H1 (cell line): ENCODE results near the gene RAET1E. TPM values are rescaled to one million over a fixed set of nuclear protein-coding genes. Genes with fewer than 3 reads are reported as not detected.

Source experiments
- CHD1 ChIP-seq: IDR thresholded peaks from 2 replicates; pipeline ENCODE4 v1.6.1; 2012; ENCODE audit warnings: low read depth, low read length, improper control_type of control experiment
- CREB1 ChIP-seq: IDR thresholded peaks from 2 replicates; pipeline ENCODE4 v1.6.1; 2012; ENCODE audit warnings: inconsistent platforms
- EZH2 ChIP-seq: fragments of 200-600 bp; sonication (generic); IDR thresholded peaks from 2 replicates; pipeline ENCODE4 v1.7.1; 2012; ENCODE audit warnings: low read depth, mild to moderate bottlenecking, moderate library complexity, low read length, inconsistent platforms; ENCODE audit not compliant: severe bottlenecking
- GTF2F1 ChIP-seq: IDR thresholded peaks from 2 replicates; pipeline ENCODE4 v1.6.1; 2012; ENCODE audit warnings: low read depth, low read length, improper control_type of control experiment, borderline replicate concordance
- MAFK ChIP-seq: IDR thresholded peaks from 2 replicates; pipeline ENCODE4 v1.6.1; 2012; ENCODE audit warnings: low read depth, mild to moderate bottlenecking, improper control_type of control experiment, low read length
- NRF1 ChIP-seq: IDR thresholded peaks from 2 replicates; pipeline ENCODE4 v1.6.1; 2011; ENCODE audit warnings: mild to moderate bottlenecking, low read depth, low read length, improper control_type of control experiment
- PHF8 ChIP-seq: fragments of 200-600 bp; sonication (generic); conservative IDR thresholded peaks from 2 replicates; pipeline ENCODE4 v1.7.1; 2012; ENCODE audit warnings: low read depth, mild to moderate bottlenecking, inconsistent platforms, low read length, moderate library complexity
- POLR2A ChIP-seq, 2 experiments: IDR thresholded peaks; 1 replicate in 1 of 2; 2 replicates in 1 of 2; pipeline ENCODE4 v1.6.1; 2011; ENCODE audit warnings: low read depth in 2 of 2, low read length in 2 of 2, mild to moderate bottlenecking in 2 of 2; ENCODE audit errors: control extremely low read depth in 1 of 2
- POLR2AphosphoS5 ChIP-seq: IDR thresholded peaks from 2 replicates; pipeline ENCODE4 v1.6.1; 2011; ENCODE audit warnings: low read depth, low read length
- SUZ12 ChIP-seq: fragments of 200-600 bp; sonication (generic); IDR thresholded peaks from 2 replicates; pipeline ENCODE4 v1.6.1; 2012; ENCODE audit warnings: mild to moderate bottlenecking, inconsistent platforms, low read length, moderate library complexity, mixed read lengths
- YY1 ChIP-seq: IDR thresholded peaks from 2 replicates; pipeline ENCODE4 v1.6.1; 2011; ENCODE audit warnings: low read depth, mild to moderate bottlenecking, low read length
- polyA plus RNA-seq, 7 experiments: library from polyadenylated mRNA; depleted of rRNA in 3 of 7; stranded (reverse) in 5 of 7; unstranded in 2 of 7; fragments of >200 nt in 5 of 7; fragments of 200-250 nt in 2 of 7; gene quantifications; 1 replicate in 5 of 7; 2 replicates in 1 of 7; 4 replicates in 1 of 7; pipeline versions ENCODE4 v1.2.1 to v1.2.3, GENCODE V29; 2011 to 2013; ENCODE audit warnings: missing spikeins in 2 of 7, mixed read lengths in 2 of 7
- total RNA-seq: library from RNA; stranded (reverse); fragmentation: NEBNext Ultra II Directional; extraction: Animal tissue kit (Norgen Biotek cat#: 25700); gene quantifications from 2 replicates; pipeline ENCODE4 v1.2.1, GENCODE V29; 2021
- TF ChIP-seq, protein P1 (sequence below): IDR thresholded peaks from 2 replicates; pipeline ENCODE4 v1.6.1; 2011; ENCODE audit warnings: low read length, improper control_type of control experiment
- TF ChIP-seq, protein P2 (sequence below): IDR thresholded peaks from 2 replicates; pipeline ENCODE4 v1.6.1; 2012; ENCODE audit warnings: inconsistent platforms
- TF ChIP-seq, protein P3 (sequence below): IDR thresholded peaks from 2 replicates; pipeline ENCODE4 v1.6.1; 2012; ENCODE audit warnings: inconsistent platforms

RAET1E gene
- total and polyA plus RNA-seq, 2 of the 8 experiments (the other 6 are each of a cell fraction or from before 2014, with no cell fraction given), result not detected

DNA sequence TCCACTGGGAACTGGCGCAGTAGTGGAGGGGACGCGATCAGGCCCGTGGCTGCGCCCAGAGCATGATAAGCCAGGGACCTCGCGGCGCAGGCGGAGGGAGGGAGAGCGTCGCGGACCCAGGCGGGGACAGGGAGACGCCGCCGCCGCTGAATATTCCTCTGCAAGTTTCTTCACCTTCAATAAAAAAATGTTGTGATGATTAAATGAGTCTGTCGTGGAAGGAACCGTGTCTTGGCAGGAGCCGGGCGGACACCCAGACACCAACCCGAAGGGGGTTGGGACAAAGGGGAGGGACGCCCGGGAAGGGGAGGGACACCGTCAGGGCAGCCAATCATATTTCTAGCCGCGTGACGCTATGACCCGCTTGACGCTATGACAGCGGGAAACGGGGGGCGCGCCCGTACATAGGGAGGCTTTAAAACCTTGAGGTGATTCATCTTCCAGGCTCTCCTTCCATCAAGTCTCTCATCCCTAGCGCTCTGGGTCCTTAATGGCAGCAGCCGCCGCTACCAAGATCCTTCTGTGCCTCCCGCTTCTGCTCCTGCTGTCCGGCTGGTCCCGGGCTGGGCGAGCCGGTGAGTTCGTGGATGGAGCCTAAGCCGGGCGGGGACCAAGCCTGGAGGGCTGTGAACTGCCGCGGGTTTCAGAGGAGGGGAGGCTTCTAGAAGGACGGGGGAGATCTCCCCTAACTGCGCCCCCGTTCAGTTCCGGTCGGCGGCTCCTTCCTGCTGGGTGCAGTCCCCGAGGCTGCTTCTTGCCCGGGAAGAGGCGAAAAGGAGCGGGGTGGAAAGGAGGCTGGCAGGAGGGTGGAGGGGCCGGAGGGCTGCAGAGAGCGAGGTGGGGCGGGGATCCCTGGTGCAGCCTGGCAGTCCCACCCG, 43.9 kb upstream of the RAET1E start, which contains the start of gene ULBP2 (continued):
- TF ChIP-seq, protein P1, sequence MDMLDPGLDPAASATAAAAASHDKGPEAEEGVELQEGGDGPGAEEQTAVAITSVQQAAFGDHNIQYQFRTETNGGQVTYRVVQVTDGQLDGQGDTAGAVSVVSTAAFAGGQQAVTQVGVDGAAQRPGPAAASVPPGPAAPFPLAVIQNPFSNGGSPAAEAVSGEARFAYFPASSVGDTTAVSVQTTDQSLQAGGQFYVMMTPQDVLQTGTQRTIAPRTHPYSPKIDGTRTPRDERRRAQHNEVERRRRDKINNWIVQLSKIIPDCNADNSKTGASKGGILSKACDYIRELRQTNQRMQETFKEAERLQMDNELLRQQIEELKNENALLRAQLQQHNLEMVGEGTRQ, result no peak
- TF ChIP-seq NRF1 (no peak), YY1 (no peak), POLR2A (IDR thresholded peaks at IDR 0.05; ENCODE audit: control extremely low read depth in 1 of 2, low read depth in 2 of 2, low read length in 2 of 2) (no peak), EZH2 (peak; percentile 86), MAFK (no peak), GTF2F1 (no peak), SUZ12 (peak; percentile 77), CREB1 (peak; percentile 65), POLR2AphosphoS5 (no peak), PHF8 (no peak), CHD1 (no peak)
- TF ChIP-seq, protein P2, sequence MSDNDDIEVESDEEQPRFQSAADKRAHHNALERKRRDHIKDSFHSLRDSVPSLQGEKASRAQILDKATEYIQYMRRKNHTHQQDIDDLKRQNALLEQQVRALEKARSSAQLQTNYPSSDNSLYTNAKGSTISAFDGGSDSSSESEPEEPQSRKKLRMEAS, result no peak
- TF ChIP-seq, protein P3, sequence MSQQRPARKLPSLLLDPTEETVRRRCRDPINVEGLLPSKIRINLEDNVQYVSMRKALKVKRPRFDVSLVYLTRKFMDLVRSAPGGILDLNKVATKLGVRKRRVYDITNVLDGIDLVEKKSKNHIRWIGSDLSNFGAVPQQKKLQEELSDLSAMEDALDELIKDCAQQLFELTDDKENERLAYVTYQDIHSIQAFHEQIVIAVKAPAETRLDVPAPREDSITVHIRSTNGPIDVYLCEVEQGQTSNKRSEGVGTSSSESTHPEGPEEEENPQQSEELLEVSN, result peak; percentile 11
